Immature natural killer cell (primary cell): ENCODE measurements around the gene SH3D21. TPM values are rescaled to one million over a fixed set of nuclear protein-coding genes. Genes with fewer than 3 reads are reported as not detected.
A peak's percentile ranks its signal among the peaks of the same experiment; 100 is the strongest.

ENCODE experiments used
- DNase-seq, 3 donors: peaks; one replicate each; pipeline ENCODE4 v3.0.0; 2022; ENCODE audit warnings: mixed read lengths in 1 of 3
- H3K27ac Mint-ChIP-seq, 6 donors: one replicate each; pipeline ENCODE4 v1.8.0; 2020; ENCODE audit warnings: mixed read lengths in 6 of 6, mild to moderate bottlenecking in 5 of 6, inconsistent platforms in 4 of 6, moderate library complexity in 3 of 6
- H3K27me3 Mint-ChIP-seq, 3 donors: one replicate each; pipeline ENCODE4 v1.8.0; 2020 to 2021; ENCODE audit warnings: low read depth in 3 of 3, mild to moderate bottlenecking in 3 of 3, mixed read lengths in 3 of 3, moderate library complexity in 3 of 3, inconsistent platforms in 1 of 3
- H3K36me3 Mint-ChIP-seq, 3 donors: one replicate each; pipeline ENCODE4 v1.8.0; 2020; ENCODE audit warnings: mixed read lengths in 3 of 3, inconsistent platforms in 2 of 3, mild to moderate bottlenecking in 2 of 3
- H3K4me1 Mint-ChIP-seq, 2 donors: one replicate each; pipeline ENCODE4 v1.8.0; 2020; ENCODE audit warnings: inconsistent platforms in 2 of 2, mild to moderate bottlenecking in 2 of 2, mixed read lengths in 2 of 2, moderate library complexity in 1 of 2
- H3K4me3 Mint-ChIP-seq, 5 donors: one replicate each; pipeline ENCODE4 v1.8.0; 2020; ENCODE audit warnings: mild to moderate bottlenecking in 5 of 5, mixed read lengths in 5 of 5, inconsistent platforms in 3 of 5, moderate library complexity in 3 of 5
- H3K9me3 Mint-ChIP-seq, 6 donors: one replicate each; pipeline ENCODE4 v1.8.0; 2020; ENCODE audit warnings: mild to moderate bottlenecking in 6 of 6, mixed read lengths in 6 of 6, inconsistent platforms in 4 of 6, moderate library complexity in 3 of 6
- polyA plus RNA-seq, 3 donors: library from polyadenylated mRNA; unstranded; fragments of 300-500 nt; fragmentation: Illumina TruSeq; gene quantifications; one replicate each; pipeline ENCODE4 v1.2.3, GENCODE V29; 2021

Gene SH3D21
- polyA plus RNA-seq, 3 donors from 2014 or later: 0.26 to 0.96 TPM; not detected in 1

DNA sequence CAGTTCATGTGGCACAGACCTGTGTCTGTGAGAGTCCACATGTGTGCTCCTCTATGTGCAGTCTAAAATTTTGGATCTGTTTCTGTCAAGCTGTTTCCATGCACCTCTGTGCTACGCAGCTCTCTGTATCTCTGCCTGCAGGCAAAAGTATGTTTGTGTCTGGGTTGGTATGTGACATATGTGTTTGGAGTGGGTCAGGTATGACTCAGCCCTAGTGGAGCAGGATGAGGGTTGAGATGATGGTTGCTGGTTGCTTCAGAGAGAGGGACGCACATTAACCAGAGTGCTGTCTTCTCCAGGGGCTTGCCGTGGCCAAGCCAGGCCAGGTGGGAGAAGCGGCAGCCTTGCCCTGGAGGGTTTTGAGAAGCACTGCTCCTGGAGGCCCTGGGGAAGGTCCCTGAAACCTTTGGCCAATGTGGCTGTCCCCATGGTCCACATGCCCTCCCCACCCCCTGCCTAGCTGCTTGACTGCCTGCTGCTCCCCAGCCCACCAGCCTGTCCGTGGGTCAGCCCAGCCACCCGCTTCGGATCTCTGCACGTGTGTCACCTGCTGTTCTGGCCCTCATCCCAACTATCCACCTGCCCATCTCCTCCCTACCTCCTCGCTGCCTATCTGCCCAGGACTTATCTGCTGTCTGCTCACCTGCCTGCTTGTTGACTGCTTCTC lies 21.4 kb downstream of the SH3D21 start:
- Mint-ChIP-seq H3K27me3 (peaks cover 0 to 5% (median 4%) of the 10 kb centered on the region in 3 donors), H3K36me3 (no peaks in the 10 kb centered on the region), H3K4me1 (peaks cover 15 to 17% of the 10 kb centered on the region in 2 donors), H3K27ac (peak overlapping the region in 1 of 6 donors; percentile 43), H3K4me3 (no peak overlapping the region), H3K9me3 (no peaks in the 10 kb centered on the region)
- no peak for DNase-seq

DNA sequence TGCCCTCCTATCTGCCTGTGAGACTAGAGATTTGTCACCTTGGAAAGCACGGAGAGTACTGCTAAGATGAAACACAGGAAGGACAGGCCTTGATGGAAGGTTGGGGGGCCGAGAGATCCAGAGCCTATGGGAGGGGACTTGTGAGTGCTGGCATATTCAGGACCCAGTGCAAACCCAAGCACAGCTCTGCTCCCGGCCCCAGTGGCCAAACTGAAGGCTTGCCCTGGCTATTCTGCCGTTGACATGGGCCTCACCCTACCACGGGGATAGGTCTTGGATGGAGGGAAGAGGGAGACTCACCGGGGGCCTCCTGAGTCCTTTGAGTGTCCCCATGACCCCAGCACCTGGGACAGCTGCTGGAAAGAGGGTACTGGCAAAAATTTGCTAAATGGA lies 21.9 kb downstream of the SH3D21 start:
- no peaks in the 10 kb centered on the region for H3K9me3 Mint-ChIP-seq
- no peak for DNase-seq
- no peak overlapping the region for H3K4me3 Mint-ChIP-seq
- peaks cover 12 to 17% of the 10 kb centered on the region in 2 donors for H3K4me1 Mint-ChIP-seq
- H3K27me3 Mint-ChIP-seq: peaks cover 0 to 5% (median 4%) of the 10 kb centered on the region in 3 donors
- H3K36me3 Mint-ChIP-seq: no peaks in the 10 kb centered on the region
- peak overlapping the region in 1 of 6 donors; percentile 43 for H3K27ac Mint-ChIP-seq

DNA sequence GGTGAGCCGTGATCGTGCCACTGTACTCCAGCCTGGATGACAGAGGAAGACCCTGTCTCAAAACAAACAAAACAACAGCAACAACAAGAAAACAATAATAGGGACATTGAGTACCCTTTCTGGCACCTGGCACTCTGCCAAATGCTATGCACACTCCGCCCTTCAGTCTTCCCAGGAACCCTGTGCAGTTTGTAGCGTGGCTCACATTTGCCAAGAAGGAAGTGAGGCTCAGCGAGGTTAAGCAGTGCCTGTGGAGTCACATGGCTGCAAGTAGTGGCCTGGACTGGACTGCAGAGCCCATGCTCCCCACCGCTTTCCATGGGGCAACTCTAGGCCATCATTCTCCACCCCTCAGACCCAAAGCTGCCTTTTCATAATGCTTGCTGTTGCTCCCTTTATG lies 22.5 kb downstream of the SH3D21 start:
- H3K27me3 Mint-ChIP-seq: peaks cover 0 to 6% (median 4%) of the 10 kb centered on the region in 3 donors
- H3K4me3 Mint-ChIP-seq: no peak overlapping the region
- DNase-seq: no peak

DNA sequence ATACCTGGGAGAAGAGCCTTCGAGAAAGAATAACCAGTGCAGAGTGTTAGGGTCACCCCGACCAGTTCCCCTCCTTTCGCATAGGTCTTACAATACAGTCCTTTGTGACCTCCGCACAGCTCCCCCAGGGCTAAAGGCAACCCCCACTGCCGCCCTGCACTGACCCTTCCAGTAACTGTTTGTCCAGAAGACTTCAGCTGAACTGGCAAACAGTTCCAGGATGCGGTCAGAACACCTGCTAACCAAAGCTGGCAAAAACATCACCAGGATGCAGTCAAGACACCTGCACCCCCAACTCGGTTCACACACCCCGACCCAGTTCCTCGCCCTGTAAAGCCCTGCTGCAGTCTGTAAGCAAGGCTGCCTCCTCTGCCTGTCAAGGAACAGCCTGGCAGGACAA lies 23.6 kb downstream of the SH3D21 start:
- Mint-ChIP-seq H3K9me3 (no peaks in the 10 kb centered on the region), H3K4me1 (peaks cover 0 to 5% of the 10 kb centered on the region in 2 donors), H3K27ac (no peak overlapping the region)

More for the DNA sequence above, 22.5 kb downstream of the SH3D21 start:
- no peak overlapping the region for H3K27ac Mint-ChIP-seq
- H3K9me3 Mint-ChIP-seq: no peaks in the 10 kb centered on the region
- H3K4me1 Mint-ChIP-seq: peaks cover 11 to 16% of the 10 kb centered on the region in 2 donors
- no peaks in the 10 kb centered on the region for H3K36me3 Mint-ChIP-seq

DNA sequence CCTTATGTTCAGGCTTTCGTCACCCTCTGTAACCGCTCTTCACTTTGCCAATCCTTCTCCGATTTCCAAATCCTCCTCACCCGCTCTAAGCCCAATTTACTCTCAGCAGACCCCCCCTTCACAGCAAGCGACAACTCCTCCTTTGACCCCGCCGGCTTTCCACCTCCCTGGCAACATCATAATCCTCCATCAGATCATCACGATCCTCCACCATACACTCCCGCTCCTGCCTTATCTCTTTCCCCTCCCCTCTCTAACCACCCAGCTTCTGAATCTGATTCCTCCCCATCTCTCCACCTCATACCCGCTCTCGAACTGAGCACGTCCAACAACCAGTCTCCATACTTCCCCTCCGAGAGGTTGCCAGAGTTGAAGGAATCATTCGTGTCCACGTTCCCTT lies 24.8 kb downstream of the SH3D21 start:
- H3K9me3 Mint-ChIP-seq: no peaks in the 10 kb centered on the region
- H3K4me1 Mint-ChIP-seq: no peaks in the 10 kb centered on the region
- H3K36me3 Mint-ChIP-seq: no peaks in the 10 kb centered on the region
- H3K4me3 Mint-ChIP-seq: no peak overlapping the region
- H3K27me3 Mint-ChIP-seq: peaks cover 0 to 4% (median 2%) of the 10 kb centered on the region in 3 donors
- H3K27ac Mint-ChIP-seq: no peak overlapping the region
- DNase-seq: no peak

More for the DNA sequence above, 23.6 kb downstream of the SH3D21 start:
- H3K27me3 Mint-ChIP-seq: peaks cover 0 to 4% (median 2%) of the 10 kb centered on the region in 3 donors
- no peaks in the 10 kb centered on the region for H3K36me3 Mint-ChIP-seq
- DNase-seq: no peak
- H3K4me3 Mint-ChIP-seq: no peak overlapping the region

DNA sequence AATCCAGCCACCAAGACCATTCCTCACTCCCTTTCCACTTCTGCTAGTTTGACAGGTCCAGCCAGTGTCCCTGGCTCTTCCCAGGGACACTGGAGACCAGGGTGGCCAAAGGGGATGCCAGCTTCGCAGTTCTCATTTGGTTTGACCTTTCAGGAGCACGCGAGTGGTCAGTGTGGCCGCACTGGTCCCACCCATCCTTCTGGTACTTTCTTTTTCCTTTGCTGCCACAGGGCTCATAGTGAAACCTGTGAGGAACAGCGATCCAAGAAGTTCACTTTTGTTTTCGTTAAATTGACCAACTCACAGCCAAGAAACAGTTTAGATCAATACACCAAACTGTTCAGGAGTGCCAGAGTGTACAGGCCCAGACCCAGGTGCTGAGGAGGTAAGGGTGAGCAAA lies 31.7 kb downstream of the SH3D21 start:
- Mint-ChIP-seq H3K9me3 (no peaks in the 10 kb centered on the region), H3K36me3 (peaks cover 7 to 9% (median 9%) of the 10 kb centered on the region in 3 donors), H3K4me3 (no peak overlapping the region), H3K27me3 (peaks cover 0 to 2% (median 2%) of the 10 kb centered on the region in 3 donors), H3K4me1 (peaks cover 0 to 3% of the 10 kb centered on the region in 2 donors), H3K27ac (peak overlapping the region in 4 of 6 donors; percentile 10 to 45 (median 30))
- no peak for DNase-seq

DNA sequence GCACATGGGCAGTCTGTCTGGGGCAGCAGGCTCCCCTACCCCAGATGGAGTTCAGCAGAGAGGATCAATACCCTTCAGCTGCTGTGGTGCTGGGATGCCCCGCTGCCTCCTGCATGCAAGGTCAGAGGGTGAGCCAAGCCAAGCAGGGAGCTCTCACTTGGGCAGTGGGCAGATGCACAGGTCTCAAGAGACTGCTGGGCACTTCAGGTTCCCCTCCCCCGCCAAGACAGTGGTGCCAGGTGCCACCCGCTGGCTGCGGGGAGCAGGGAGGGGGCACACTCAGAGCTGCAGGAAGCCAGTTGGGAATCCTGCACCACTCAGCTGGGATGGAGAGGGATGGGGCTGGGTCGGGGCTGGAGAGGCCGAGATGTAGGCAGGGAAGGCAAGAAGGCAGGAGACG lies 33.0 kb downstream of the SH3D21 start:
- Mint-ChIP-seq H3K4me1 (peaks cover 0 to 3% of the 10 kb centered on the region in 2 donors), H3K4me3 (no peak overlapping the region), H3K9me3 (no peaks in the 10 kb centered on the region), H3K27ac (peak overlapping the region in 1 of 6 donors; percentile 28), H3K27me3 (peaks cover 0 to 4% (median 0%) of the 10 kb centered on the region in 3 donors), H3K36me3 (peaks cover 7 to 9% (median 9%) of the 10 kb centered on the region in 3 donors)
- DNase-seq: no peak

DNA sequence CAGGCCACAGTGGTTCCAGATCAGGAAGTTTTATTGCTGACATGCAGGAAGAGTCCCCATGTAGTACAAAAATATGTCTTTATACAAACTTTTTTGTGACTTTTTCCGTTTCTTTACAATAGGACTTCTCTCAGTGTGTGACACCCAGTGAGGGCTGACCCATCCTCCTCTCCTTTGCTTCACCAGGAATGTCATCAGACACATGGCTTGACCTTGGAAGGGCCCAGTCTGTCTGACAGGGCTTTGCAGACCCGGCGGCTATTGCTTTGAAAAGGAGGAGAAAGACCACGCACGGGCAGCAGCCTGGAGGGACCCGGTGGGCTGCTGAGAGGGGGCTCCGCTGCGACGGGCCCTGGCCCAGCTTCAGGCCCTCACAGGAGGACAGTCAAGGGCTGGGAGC lies 33.4 kb downstream of the SH3D21 start:
- Mint-ChIP-seq H3K4me3 (no peak overlapping the region), H3K36me3 (peaks cover 7 to 9% (median 9%) of the 10 kb centered on the region in 3 donors), H3K4me1 (peaks cover 0 to 3% of the 10 kb centered on the region in 2 donors), H3K27me3 (peaks cover 0 to 4% (median 2%) of the 10 kb centered on the region in 3 donors), H3K27ac (peak overlapping the region in 1 of 6 donors; percentile 28), H3K9me3 (no peaks in the 10 kb centered on the region)
- DNase-seq: no peak

DNA sequence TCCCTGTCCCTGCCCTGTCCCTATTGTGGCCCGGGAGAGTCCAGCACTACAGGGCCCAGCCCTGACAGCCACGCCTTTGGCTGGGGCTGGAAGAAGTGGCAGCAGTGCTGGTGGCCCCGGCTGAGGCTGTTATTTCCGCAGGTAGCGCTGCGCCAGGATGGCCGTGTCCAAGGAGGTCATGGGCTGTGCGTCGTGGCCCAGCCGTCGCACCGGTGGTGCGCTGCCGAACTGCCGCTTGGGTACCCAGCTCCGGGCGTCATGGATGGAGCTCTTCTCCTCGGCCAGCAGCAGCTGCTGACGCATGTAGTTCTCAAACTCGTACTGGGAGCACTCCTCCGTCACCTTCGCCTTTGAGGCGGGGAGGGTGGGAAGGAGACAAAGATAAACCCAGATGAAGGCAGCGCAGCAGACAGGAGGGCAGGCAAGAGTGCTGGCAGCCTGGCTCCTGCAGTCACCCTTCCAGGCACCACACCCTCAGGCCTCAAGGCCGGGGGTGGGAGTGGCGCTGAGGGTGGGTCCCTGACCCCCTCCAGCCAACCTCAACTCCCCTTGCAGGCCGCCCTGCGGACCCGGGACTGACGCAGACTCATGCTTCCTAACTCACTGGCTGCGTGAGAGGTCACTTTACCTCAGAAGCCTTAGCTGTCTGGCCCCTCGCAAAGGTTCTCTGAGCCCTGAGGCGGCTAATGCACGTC lies 35.6 kb downstream of the SH3D21 start:
- no peak overlapping the region for H3K4me3 Mint-ChIP-seq
- no peaks in the 10 kb centered on the region for H3K9me3 Mint-ChIP-seq
- H3K4me1 Mint-ChIP-seq: peaks cover 0 to 3% of the 10 kb centered on the region in 2 donors
- no peak for DNase-seq
- H3K27ac Mint-ChIP-seq: no peak overlapping the region
- peaks cover 0 to 3% (median 3%) of the 10 kb centered on the region in 3 donors for H3K27me3 Mint-ChIP-seq
- H3K36me3 Mint-ChIP-seq: peaks cover 7 to 14% (median 9%) of the 10 kb centered on the region in 3 donors

DNA sequence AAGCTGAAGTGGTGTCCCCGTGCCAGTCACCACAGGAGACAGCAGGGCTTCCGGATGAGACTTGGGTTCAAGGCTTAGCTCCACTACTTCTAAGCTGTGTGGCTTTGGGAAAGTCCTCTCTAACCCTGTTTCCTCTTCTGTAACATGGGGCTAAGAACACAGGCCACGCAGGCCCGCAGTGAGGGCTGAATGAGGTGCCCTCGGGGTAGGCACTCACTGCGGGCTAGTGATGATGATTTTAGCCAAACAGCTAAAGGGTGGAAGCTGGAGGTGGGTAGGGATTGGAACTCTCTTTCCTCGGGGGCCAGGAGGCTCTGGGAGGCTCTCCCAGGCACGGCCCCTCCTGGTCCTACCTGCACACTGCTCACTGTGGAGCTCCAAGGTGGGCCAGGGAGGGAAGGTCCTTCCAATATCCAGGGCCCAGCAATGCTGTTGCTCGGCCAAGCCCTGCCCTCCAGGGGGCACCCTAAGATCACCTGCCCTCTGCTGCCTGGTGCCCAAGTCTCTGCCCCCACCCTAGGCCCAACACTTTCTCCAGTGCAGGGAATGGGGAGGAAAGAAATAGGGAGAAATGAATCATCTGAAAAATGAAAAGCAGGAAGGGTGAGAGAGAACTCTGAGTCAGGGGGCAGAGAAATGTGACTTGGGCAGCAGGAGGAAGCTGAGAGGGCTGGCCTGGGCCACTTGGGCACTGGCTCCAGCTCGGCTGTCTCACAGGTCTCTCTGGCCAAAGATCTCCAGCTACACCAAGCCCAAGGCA lies 36.4 kb downstream of the SH3D21 start:
- Mint-ChIP-seq H3K27me3 (peaks cover 0 to 3% (median 3%) of the 10 kb centered on the region in 3 donors), H3K27ac (peak overlapping the region in 2 of 6 donors; percentile 46 to 64), H3K9me3 (no peaks in the 10 kb centered on the region), H3K4me3 (no peak overlapping the region), H3K4me1 (peaks cover 0 to 3% of the 10 kb centered on the region in 2 donors), H3K36me3 (peaks cover 10 to 20% (median 15%) of the 10 kb centered on the region in 3 donors)
- peak; percentile 46 to 54 (median 48) for DNase-seq

DNA sequence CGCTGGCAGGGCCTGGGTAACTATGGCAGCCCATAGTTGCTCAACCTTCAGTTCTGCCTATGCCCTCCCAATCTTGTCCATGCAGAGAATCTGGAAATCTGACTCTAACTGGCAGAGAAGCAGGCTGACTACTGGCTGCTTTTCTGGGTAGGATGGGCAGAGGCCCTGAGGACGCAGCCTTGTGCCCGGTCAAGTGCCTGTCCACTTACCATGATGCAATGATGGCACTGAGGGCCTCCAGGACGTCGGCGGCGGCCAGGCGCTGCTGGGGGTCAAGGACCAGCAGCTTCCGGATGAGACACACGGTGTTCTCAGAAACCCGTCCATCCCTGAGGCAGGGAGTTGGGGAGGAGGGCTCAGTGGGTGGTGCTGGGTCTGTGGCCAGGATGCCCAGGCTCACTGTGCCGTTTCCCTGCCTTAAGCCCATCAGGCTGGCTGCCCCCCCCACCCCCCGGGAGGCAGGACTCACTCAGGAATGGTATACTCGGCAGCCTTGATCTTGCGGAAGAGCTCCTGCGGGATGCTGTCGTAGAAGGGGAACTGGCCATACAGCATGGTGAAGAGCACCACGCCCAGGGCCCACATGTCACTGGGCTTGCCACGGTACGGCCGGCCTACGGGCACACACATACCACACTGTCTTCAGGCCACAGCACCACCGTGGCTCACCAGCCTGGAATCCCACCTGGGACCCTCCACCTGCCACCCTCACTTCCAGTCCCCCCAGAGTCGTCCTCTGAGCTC lies 37.7 kb downstream of the SH3D21 start:
- H3K27ac Mint-ChIP-seq: no peak overlapping the region
- no peak overlapping the region for H3K4me3 Mint-ChIP-seq
- peaks cover 0 to under 1% of the 10 kb centered on the region in 2 donors for H3K4me1 Mint-ChIP-seq
- H3K36me3 Mint-ChIP-seq: peaks cover 17 to 29% (median 19%) of the 10 kb centered on the region in 3 donors
- peaks cover 0 to 3% (median 3%) of the 10 kb centered on the region in 3 donors for H3K27me3 Mint-ChIP-seq
- no peaks in the 10 kb centered on the region for H3K9me3 Mint-ChIP-seq
- no peak for DNase-seq

DNA sequence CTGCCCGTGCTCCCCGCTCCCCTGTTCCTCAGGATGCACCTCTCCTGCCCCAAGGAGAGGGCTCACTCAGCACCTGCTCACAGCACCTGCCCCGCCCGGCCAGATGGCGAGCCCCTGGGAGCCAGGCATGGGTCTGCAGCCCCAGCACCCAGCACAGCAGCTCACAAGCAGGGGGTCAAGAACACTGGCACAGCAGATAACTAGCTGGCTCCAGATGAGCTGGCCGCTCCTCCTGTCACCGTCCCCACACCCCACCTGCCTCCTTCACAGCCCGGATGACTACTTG lies 38.2 kb downstream of the SH3D21 start:
- peak overlapping the region in 1 of 6 donors; percentile 14 for H3K27ac Mint-ChIP-seq
- H3K4me3 Mint-ChIP-seq: no peak overlapping the region
- H3K9me3 Mint-ChIP-seq: no peaks in the 10 kb centered on the region
- H3K27me3 Mint-ChIP-seq: peaks cover 0 to 3% (median 3%) of the 10 kb centered on the region in 3 donors
- H3K36me3 Mint-ChIP-seq: peaks cover 17 to 29% (median 19%) of the 10 kb centered on the region in 3 donors
- DNase-seq: no peak
- H3K4me1 Mint-ChIP-seq: no peaks in the 10 kb centered on the region

DNA sequence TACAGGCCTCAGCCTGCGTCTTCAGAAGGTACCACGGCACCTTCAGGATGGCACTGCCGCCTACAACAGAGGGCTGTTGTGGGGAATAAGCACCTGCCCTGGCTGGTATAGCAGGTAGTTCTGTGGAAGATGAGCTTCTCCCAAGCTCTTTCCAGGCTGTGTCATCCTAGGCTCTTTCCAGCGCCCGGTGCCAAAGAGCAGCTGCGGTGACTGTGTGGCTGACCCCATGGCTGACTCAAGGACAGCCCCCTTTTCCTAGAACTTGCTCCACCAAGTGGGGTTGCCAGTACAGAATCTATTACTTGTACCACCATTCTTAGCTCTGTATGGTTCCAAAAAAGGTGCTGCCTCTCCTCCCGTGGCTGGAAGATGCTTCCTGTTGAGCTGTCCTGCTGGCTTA lies 39.2 kb downstream of the SH3D21 start:
- no peak overlapping the region for H3K4me3 Mint-ChIP-seq
- H3K27ac Mint-ChIP-seq: peak overlapping the region in 1 of 6 donors; percentile 45
- H3K9me3 Mint-ChIP-seq: no peaks in the 10 kb centered on the region
- H3K27me3 Mint-ChIP-seq: peaks cover 0 to 3% (median 3%) of the 10 kb centered on the region in 3 donors
- H3K36me3 Mint-ChIP-seq: peaks cover 17 to 29% (median 19%) of the 10 kb centered on the region in 3 donors
- no peak for DNase-seq
- H3K4me1 Mint-ChIP-seq: peaks cover 2 to 3% of the 10 kb centered on the region in 2 donors
